ENCODE data around the gene BEND7. TPM values are rescaled to one million over a fixed set of nuclear protein-coding genes. Genes with fewer than 3 reads are reported as not detected.

Gene BEND7
- total RNA-seq, 1 donor from 2014 or later = 7.1 TPM

- DNase-seq (ENCODE audit: low read depth in 2 of 2) = no peak
Observed at GRCh38 chr10:13521026-13521425, 7.8 kb downstream of the BEND7 start.

GRCh38 chr10:13520194-13520593 lies 8.6 kb downstream of the BEND7 start:
- DNase-seq (ENCODE audit: low read depth in 2 of 2) = no peak

- DNase-seq (ENCODE audit: low read depth in 2 of 2) = peak in 1 of 2 donors; percentile 37
Observed at GRCh38 chr10:13518076-13518692, 10.6 kb downstream of the BEND7 start.

- DNase-seq (ENCODE audit: low read depth in 2 of 2) = no peak
Observed at GRCh38 chr10:13517675-13518074, 11.1 kb downstream of the BEND7 start.

GRCh38 chr10:13516176-13516575 lies 12.6 kb downstream of the BEND7 start:
- DNase-seq (ENCODE audit: low read depth in 2 of 2) = no peak

GRCh38 chr10:13515467-13515866 lies 13.3 kb downstream of the BEND7 start:
- DNase-seq (ENCODE audit: low read depth in 2 of 2) = peak in 1 of 2 donors; percentile 46

GRCh38 chr10:13514296-13514695 lies 14.5 kb downstream of the BEND7 start:
- no peak for DNase-seq (ENCODE audit: low read depth in 2 of 2)

GRCh38 chr10:13512564-13512963 lies 16.2 kb downstream of the BEND7 start:
- no peak for DNase-seq (ENCODE audit: low read depth in 2 of 2)

GRCh38 chr10:13511409-13511808 lies 17.4 kb downstream of the BEND7 start:
- no peak for DNase-seq (ENCODE audit: low read depth in 2 of 2)

- no peak for DNase-seq (ENCODE audit: low read depth in 2 of 2)
Observed at GRCh38 chr10:13505052-13505680, 23.6 kb downstream of the BEND7 start.

GRCh38 chr10:13503745-13504463 lies 24.9 kb downstream of the BEND7 start:
- peak in 1 of 2 donors; percentile 3 for DNase-seq (ENCODE audit: low read depth in 2 of 2)

- DNase-seq (ENCODE audit: low read depth in 2 of 2) = no peak
Observed at GRCh38 chr10:13502380-13502779, 26.4 kb downstream of the BEND7 start.

GRCh38 chr10:13500201-13500600 lies 28.6 kb downstream of the BEND7 start:
- no peak for DNase-seq (ENCODE audit: low read depth in 2 of 2)

GRCh38 chr10:13499150-13499549 lies 29.7 kb downstream of the BEND7 start:
- DNase-seq (ENCODE audit: low read depth in 2 of 2) = no peak

- no peak for DNase-seq (ENCODE audit: low read depth in 2 of 2)
Observed at GRCh38 chr10:13496931-13497330, 31.9 kb downstream of the BEND7 start.

GRCh38 chr10:13496164-13496563 lies 32.6 kb downstream of the BEND7 start:
- no peak for DNase-seq (ENCODE audit: low read depth in 2 of 2)

- DNase-seq (ENCODE audit: low read depth in 2 of 2) = peak; percentile 38 to 62
Observed at GRCh38 chr10:13492493-13493180, 36.2 kb downstream of the BEND7 start.

- DNase-seq (ENCODE audit: low read depth in 2 of 2) = no peak
Observed at GRCh38 chr10:13491747-13492360, 37.0 kb downstream of the BEND7 start.

- no peak for DNase-seq (ENCODE audit: low read depth in 2 of 2)
Observed at GRCh38 chr10:13490503-13490902, 38.3 kb downstream of the BEND7 start.

GRCh38 chr10:13489035-13489599 lies 39.7 kb downstream of the BEND7 start:
- DNase-seq (ENCODE audit: low read depth in 2 of 2) = no peak

GRCh38 chr10:13485623-13486022 lies 43.2 kb downstream of the BEND7 start:
- DNase-seq (ENCODE audit: low read depth in 2 of 2) = peak; percentile 15 to 29

Data from lung microvascular endothelial cell (primary cell).